ENCODE results near the gene CCDC122.

The CCDC122 gene

DNA sequence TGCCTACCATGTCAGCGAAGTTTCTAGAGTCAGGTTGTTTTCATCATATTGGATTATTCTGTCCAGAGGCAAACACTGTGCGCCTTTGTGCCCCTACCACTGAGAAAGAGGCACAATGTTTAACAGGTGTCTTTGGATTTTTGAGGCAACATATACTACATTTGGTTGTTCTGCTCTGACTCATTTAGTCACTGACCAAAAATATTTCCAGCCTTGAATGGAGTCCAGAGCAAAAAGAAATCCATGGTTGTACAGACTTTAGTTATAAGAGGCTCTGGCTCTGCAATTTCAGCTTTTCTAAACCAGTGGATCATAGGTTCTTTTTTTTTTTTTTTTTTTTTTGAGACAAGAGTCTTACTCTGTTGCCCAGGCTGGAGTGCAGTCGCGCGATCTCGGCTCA is 35.9 kb upstream of the CCDC122 start:
- DNase-seq = no peak
- TF ChIP-seq EZH2 (optimal IDR thresholded peaks at IDR 0.05; ENCODE audit: low read depth, low read length) (no peak), EZH2phosphoT487 (IDR thresholded peaks at IDR 0.05; ENCODE audit: low read length) (no peak)
- TF ChIP-seq, protein P1, sequence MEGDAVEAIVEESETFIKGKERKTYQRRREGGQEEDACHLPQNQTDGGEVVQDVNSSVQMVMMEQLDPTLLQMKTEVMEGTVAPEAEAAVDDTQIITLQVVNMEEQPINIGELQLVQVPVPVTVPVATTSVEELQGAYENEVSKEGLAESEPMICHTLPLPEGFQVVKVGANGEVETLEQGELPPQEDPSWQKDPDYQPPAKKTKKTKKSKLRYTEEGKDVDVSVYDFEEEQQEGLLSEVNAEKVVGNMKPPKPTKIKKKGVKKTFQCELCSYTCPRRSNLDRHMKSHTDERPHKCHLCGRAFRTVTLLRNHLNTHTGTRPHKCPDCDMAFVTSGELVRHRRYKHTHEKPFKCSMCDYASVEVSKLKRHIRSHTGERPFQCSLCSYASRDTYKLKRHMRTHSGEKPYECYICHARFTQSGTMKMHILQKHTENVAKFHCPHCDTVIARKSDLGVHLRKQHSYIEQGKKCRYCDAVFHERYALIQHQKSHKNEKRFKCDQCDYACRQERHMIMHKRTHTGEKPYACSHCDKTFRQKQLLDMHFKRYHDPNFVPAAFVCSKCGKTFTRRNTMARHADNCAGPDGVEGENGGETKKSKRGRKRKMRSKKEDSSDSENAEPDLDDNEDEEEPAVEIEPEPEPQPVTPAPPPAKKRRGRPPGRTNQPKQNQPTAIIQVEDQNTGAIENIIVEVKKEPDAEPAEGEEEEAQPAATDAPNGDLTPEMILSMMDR (IDR thresholded peaks at IDR 0.05; ENCODE audit: low read length) = no peak
- Histone ChIP-seq H3K4me3 (ENCODE audit: low read length) (no peak overlapping the region), H3K4me2 (ENCODE audit: low read depth, low read length) (no peak overlapping the region), H2AFZ (ENCODE audit: low read length) (no peak overlapping the region), H3K79me2 (ENCODE audit: low read length) (no peaks in the 10 kb centered on the region), H3K4me1 (ENCODE audit: low read length) (no peaks in the 10 kb centered on the region), H3F3A (ENCODE audit: insufficient read depth, low read length) (no peaks in the 10 kb centered on the region), H4K20me1 (ENCODE audit: insufficient read depth, low read length) (no peaks in the 10 kb centered on the region), H3K36me3 (replicated peaks; ENCODE audit: insufficient read depth, low read length) (no peaks in the 10 kb centered on the region), H3K9me2 (replicated peaks; ENCODE audit: insufficient read depth, low read length) (no peaks in the 10 kb centered on the region), H3K9ac (ENCODE audit: low read length) (no peak overlapping the region), H3K9me3 (replicated peaks; ENCODE audit: insufficient read depth, low read length) (no peaks in the 10 kb centered on the region), H3K27ac (ENCODE audit: low read length) (no peak overlapping the region), H3K27me3 (replicated peaks; ENCODE audit: insufficient read depth, low read length) (no peaks in the 10 kb centered on the region)

DNA sequence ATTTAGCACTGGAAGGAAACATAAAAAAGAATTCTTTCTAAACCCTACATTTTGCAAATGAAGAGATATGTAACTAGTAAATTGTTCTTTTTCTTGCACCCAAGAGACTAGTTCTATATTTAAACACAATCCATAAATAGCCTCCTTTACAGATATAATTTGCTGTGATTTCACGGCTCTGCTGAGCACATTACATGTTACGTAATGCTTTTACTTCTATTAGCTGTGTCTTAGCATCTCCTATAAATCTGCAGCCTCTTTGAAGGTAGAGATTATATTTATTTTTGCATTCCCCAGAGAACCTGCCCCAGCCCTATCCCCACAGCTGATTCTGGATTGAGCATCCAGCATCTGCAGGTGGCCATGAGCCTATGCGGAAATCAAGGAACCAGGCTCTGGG is 32.3 kb upstream of the CCDC122 start:
- no peak overlapping the region for H2AFZ ChIP-seq (ENCODE audit: low read length)
- H3K9me3 ChIP-seq (replicated peaks; ENCODE audit: insufficient read depth, low read length) = no peaks in the 10 kb centered on the region
- no peaks in the 10 kb centered on the region for H3K4me1 ChIP-seq (ENCODE audit: low read length)
- H3K79me2 ChIP-seq (ENCODE audit: low read length) = no peaks in the 10 kb centered on the region
- no peaks in the 10 kb centered on the region for H4K20me1 ChIP-seq (ENCODE audit: insufficient read depth, low read length)
- H3K9me2 ChIP-seq (replicated peaks; ENCODE audit: insufficient read depth, low read length) = no peaks in the 10 kb centered on the region
- DNase-seq = no peak
- no peak for TF ChIP-seq EZH2phosphoT487 (IDR thresholded peaks at IDR 0.05; ENCODE audit: low read length)
- H3K4me3 ChIP-seq (ENCODE audit: low read length) = no peak overlapping the region
- H3K27ac ChIP-seq (ENCODE audit: low read length) = no peak overlapping the region
- H3F3A ChIP-seq (ENCODE audit: insufficient read depth, low read length) = no peaks in the 10 kb centered on the region
- no peak overlapping the region for H3K4me2 ChIP-seq (ENCODE audit: low read depth, low read length)
- no peak overlapping the region for H3K9ac ChIP-seq (ENCODE audit: low read length)
- H3K36me3 ChIP-seq (replicated peaks; ENCODE audit: insufficient read depth, low read length) = no peaks in the 10 kb centered on the region
- no peaks in the 10 kb centered on the region for H3K27me3 ChIP-seq (replicated peaks; ENCODE audit: insufficient read depth, low read length)

DNA sequence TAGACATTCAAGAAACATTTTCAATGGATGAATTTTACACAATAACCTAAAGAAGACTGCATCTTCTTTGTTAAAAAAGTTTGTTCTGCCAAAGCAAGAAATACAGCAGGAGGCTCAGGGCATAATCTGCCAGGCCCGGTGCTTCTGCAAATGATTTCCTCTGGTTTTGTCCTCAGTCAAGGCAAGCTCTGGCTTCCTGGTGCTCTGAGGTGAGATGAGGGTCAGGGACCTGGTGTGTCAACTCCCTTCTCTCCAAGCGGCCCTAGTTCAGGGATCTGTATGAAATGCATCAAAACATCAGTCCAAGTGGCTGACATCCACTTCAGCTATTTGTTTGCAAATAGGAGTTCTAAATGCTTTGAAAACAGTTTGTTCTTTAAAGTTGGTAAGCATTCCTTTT is 31.7 kb upstream of the CCDC122 start:
- no peaks in the 10 kb centered on the region for H3K79me2 ChIP-seq (ENCODE audit: low read length)
- no peaks in the 10 kb centered on the region for H3K9me2 ChIP-seq (replicated peaks; ENCODE audit: insufficient read depth, low read length)
- no peaks in the 10 kb centered on the region for H3K27me3 ChIP-seq (replicated peaks; ENCODE audit: insufficient read depth, low read length)
- no peak overlapping the region for H2AFZ ChIP-seq (ENCODE audit: low read length)
- H3K4me1 ChIP-seq (ENCODE audit: low read length) = no peaks in the 10 kb centered on the region
- no peaks in the 10 kb centered on the region for H3K9me3 ChIP-seq (replicated peaks; ENCODE audit: insufficient read depth, low read length)
- no peak for DNase-seq
- no peak overlapping the region for H3K4me2 ChIP-seq (ENCODE audit: low read depth, low read length)
- TF ChIP-seq EZH2 (optimal IDR thresholded peaks at IDR 0.05; ENCODE audit: low read depth, low read length) (no peak), EZH2phosphoT487 (IDR thresholded peaks at IDR 0.05; ENCODE audit: low read length) (no peak)
- TF ChIP-seq, protein P1 (IDR thresholded peaks at IDR 0.05; ENCODE audit: low read length) = no peak
- no peaks in the 10 kb centered on the region for H3F3A ChIP-seq (ENCODE audit: insufficient read depth, low read length)
- no peak overlapping the region for H3K4me3 ChIP-seq (ENCODE audit: low read length)
- H3K36me3 ChIP-seq (replicated peaks; ENCODE audit: insufficient read depth, low read length) = no peaks in the 10 kb centered on the region
- H4K20me1 ChIP-seq (ENCODE audit: insufficient read depth, low read length) = no peaks in the 10 kb centered on the region
- no peak overlapping the region for H3K9ac ChIP-seq (ENCODE audit: low read length)
- H3K27ac ChIP-seq (ENCODE audit: low read length) = no peak overlapping the region

DNA sequence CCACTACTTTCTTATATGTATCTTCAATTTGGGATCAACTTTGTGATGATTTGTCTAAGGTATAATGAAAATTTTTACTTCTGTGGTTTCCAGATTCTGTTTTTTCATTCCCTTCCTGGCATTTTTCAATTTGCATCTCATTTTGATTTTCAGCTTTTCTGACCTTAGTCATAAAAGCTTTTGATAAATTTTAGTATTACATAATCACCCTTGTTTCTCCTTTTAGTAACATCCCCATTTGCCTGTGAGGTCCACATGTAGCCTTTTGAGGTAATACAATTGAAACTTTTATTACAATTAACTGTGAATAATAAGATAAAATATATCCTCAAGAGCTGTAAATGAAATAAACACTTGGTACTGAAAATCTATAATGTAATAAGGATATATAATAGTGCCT is 31.3 kb upstream of the CCDC122 start:
- H3F3A ChIP-seq (ENCODE audit: insufficient read depth, low read length) = no peaks in the 10 kb centered on the region
- no peak for DNase-seq
- no peak overlapping the region for H3K9ac ChIP-seq (ENCODE audit: low read length)
- no peaks in the 10 kb centered on the region for H3K36me3 ChIP-seq (replicated peaks; ENCODE audit: insufficient read depth, low read length)
- TF ChIP-seq EZH2 (optimal IDR thresholded peaks at IDR 0.05; ENCODE audit: low read depth, low read length) (no peak), EZH2phosphoT487 (IDR thresholded peaks at IDR 0.05; ENCODE audit: low read length) (no peak)
- TF ChIP-seq, protein P1 (IDR thresholded peaks at IDR 0.05; ENCODE audit: low read length) = no peak
- no peak overlapping the region for H3K4me3 ChIP-seq (ENCODE audit: low read length)
- H4K20me1 ChIP-seq (ENCODE audit: insufficient read depth, low read length) = no peaks in the 10 kb centered on the region
- H2AFZ ChIP-seq (ENCODE audit: low read length) = no peak overlapping the region
- H3K9me2 ChIP-seq (replicated peaks; ENCODE audit: insufficient read depth, low read length) = no peaks in the 10 kb centered on the region
- no peaks in the 10 kb centered on the region for H3K9me3 ChIP-seq (replicated peaks; ENCODE audit: insufficient read depth, low read length)
- H3K27ac ChIP-seq (ENCODE audit: low read length) = no peak overlapping the region
- H3K27me3 ChIP-seq (replicated peaks; ENCODE audit: insufficient read depth, low read length) = no peaks in the 10 kb centered on the region
- H3K79me2 ChIP-seq (ENCODE audit: low read length) = no peaks in the 10 kb centered on the region
- H3K4me2 ChIP-seq (ENCODE audit: low read depth, low read length) = no peak overlapping the region
- no peaks in the 10 kb centered on the region for H3K4me1 ChIP-seq (ENCODE audit: low read length)

All from MM.1S (cell line).